WTC11 (cell line): Measurements from ENCODE around the gene EEF2. TPM values are rescaled to one million over a fixed set of nuclear protein-coding genes. Genes with fewer than 3 reads are reported as not detected.

Experiments
- ATAC-seq: fragments of 200-7000 bp; cut with Tn5 transposase; 2 replicates; pipeline ENCODE4 v1.10.0; 2021; ENCODE audit warnings: mild to moderate bottlenecking, moderate library complexity
- CTCF ChIA-PET: fragments of 300-600 bp; sonication (Branson Sonifier 250); formaldehyde crosslinking; loops from one replicate; lab custom pipeline; 2021; ENCODE audit warnings: antibody characterized with exemption; lab: Charles Lee
- POLR2A ChIA-PET: fragments of 350-600 bp; sonication (Branson Sonifier 250); formaldehyde crosslinking; loops from one replicate; lab custom pipeline; 2021; ENCODE audit warnings: antibody characterized with exemption; lab: Charles Lee
- DNase-seq: peaks from one replicate; pipeline ENCODE4 v3.0.0; 2021; ENCODE audit warnings: low spot score
- H3K27ac Mint-ChIP-seq: 2 replicates; pipeline ENCODE4 v1.8.0; 2021; ENCODE audit warnings: mixed read lengths
- H3K27me3 Mint-ChIP-seq: 2 replicates; pipeline ENCODE4 v1.8.0; 2021; ENCODE audit warnings: low read depth, mild to moderate bottlenecking, moderate library complexity, mixed read lengths
- H3K36me3 Mint-ChIP-seq: 2 replicates; pipeline ENCODE4 v1.8.0; 2021; ENCODE audit warnings: mixed read lengths
- H3K4me1 Mint-ChIP-seq: 2 replicates; pipeline ENCODE4 v1.8.0; 2022; ENCODE audit warnings: mixed read lengths
- H3K4me3 Mint-ChIP-seq: 2 replicates; pipeline ENCODE4 v1.8.0; 2021; ENCODE audit warnings: mild to moderate bottlenecking, moderate library complexity, mixed read lengths
- H3K9me3 Mint-ChIP-seq: 2 replicates; pipeline ENCODE4 v1.8.0; 2021; ENCODE audit warnings: mixed read lengths
- FOXK1 ChIP-seq: sonication (generic); formaldehyde crosslinking; IDR thresholded peaks from 2 replicates; pipeline ENCODE4 v1.8.0; 2022; ENCODE audit warnings: mild to moderate bottlenecking, moderate library complexity, missing genetic modification reagents
- HMGA2 ChIP-seq: fragments of 250-450 bp; sonication (Bioruptor Pico); IDR thresholded peaks from 2 replicates; pipeline ENCODE4 v1.4.0; 2021; ENCODE audit warnings: mild to moderate bottlenecking, moderate library complexity
- MXD4 ChIP-seq: fragments of 250-450 bp; sonication (Bioruptor Pico); IDR thresholded peaks from 2 replicates; pipeline ENCODE4 v1.8.0; 2021; ENCODE audit warnings: mild to moderate bottlenecking, moderate library complexity, borderline replicate concordance
- MYBL2 ChIP-seq: sonication (generic); formaldehyde crosslinking; IDR thresholded peaks from 2 replicates; pipeline ENCODE4 v1.8.1; 2023; ENCODE audit warnings: mild to moderate bottlenecking, moderate library complexity, missing genetic modification reagents
- NR1H2 ChIP-seq: sonication (generic); formaldehyde crosslinking; IDR thresholded peaks from 2 replicates; pipeline ENCODE4 v1.9.0; 2021; ENCODE audit warnings: mild to moderate bottlenecking, moderate library complexity, missing genetic modification reagents
- OVOL2 ChIP-seq: fragments of 250-450 bp; sonication (Bioruptor Pico); IDR thresholded peaks from 2 replicates; pipeline ENCODE4 v1.9.0; 2021; ENCODE audit warnings: mild to moderate bottlenecking, borderline replicate concordance
- SMAD4 ChIP-seq: sonication (generic); formaldehyde crosslinking; IDR thresholded peaks from 2 replicates; pipeline ENCODE4 v1.8.0; 2022; ENCODE audit warnings: mild to moderate bottlenecking, missing genetic modification reagents
- TCF7 ChIP-seq: sonication (generic); formaldehyde crosslinking; IDR thresholded peaks from 2 replicates; pipeline ENCODE4 v1.8.0; 2022; ENCODE audit warnings: mild to moderate bottlenecking, low read depth, missing genetic modification reagents, moderate library complexity
- ZNF219 ChIP-seq: sonication (generic); formaldehyde crosslinking; IDR thresholded peaks from 2 replicates; pipeline ENCODE4 v1.8.0; 2023; ENCODE audit warnings: missing genetic modification reagents, mild to moderate bottlenecking, borderline replicate concordance
- ZNF232 ChIP-seq: sonication (generic); formaldehyde crosslinking; IDR thresholded peaks from 2 replicates; pipeline ENCODE4 v1.8.0; 2022; ENCODE audit warnings: mild to moderate bottlenecking, missing genetic modification reagents
- ZNF263 ChIP-seq: sonication (generic); formaldehyde crosslinking; IDR thresholded peaks from 2 replicates; pipeline ENCODE4 v1.8.1; 2022; ENCODE audit warnings: low read depth, mild to moderate bottlenecking, moderate library complexity, missing genetic modification reagents
- ZSCAN18 ChIP-seq: fragments of 250-450 bp; sonication (Bioruptor Pico); IDR thresholded peaks from 2 replicates; pipeline ENCODE4 v2.1.2; 2022; ENCODE audit warnings: mild to moderate bottlenecking, moderate library complexity
- total RNA-seq: library from RNA; stranded (reverse); gene quantifications from 3 replicates; pipeline ENCODE4 v1.2.3, GENCODE V29; 2021
- TF ChIP-seq, protein P1 (sequence below): fragments of 200-600 bp; IDR thresholded peaks from 2 replicates; pipeline ENCODE4 v1.8.0; 2022; ENCODE audit warnings: antibody characterized with exemption
- TF ChIP-seq, protein P2 (sequence below): sonication (generic); formaldehyde crosslinking; IDR thresholded peaks from 2 replicates; pipeline ENCODE4 v1.8.1; 2023; ENCODE audit warnings: mild to moderate bottlenecking, missing genetic modification reagents, borderline replicate concordance
- TF ChIP-seq, protein P3 (sequence below): sonication (generic); formaldehyde crosslinking; IDR thresholded peaks from 2 replicates; pipeline ENCODE4 v1.8.0; 2023; ENCODE audit warnings: missing genetic modification reagents
- TF ChIP-seq, protein P4 (sequence below): sonication (generic); formaldehyde crosslinking; IDR thresholded peaks from 2 replicates; pipeline ENCODE4 v1.8.1; 2022; ENCODE audit warnings: low read depth, missing genetic modification reagents, borderline replicate concordance
- TF ChIP-seq, protein P5 (sequence below): sonication (generic); formaldehyde crosslinking; IDR thresholded peaks from 2 replicates; pipeline ENCODE4 v1.8.0; 2022; ENCODE audit warnings: mild to moderate bottlenecking, missing genetic modification reagents
- TF ChIP-seq, protein P6 (sequence below): sonication (generic); formaldehyde crosslinking; IDR thresholded peaks from 2 replicates; pipeline ENCODE4 v1.8.0; 2022; ENCODE audit warnings: mild to moderate bottlenecking, missing genetic modification reagents

Gene EEF2
- total RNA-seq, 1 experiment from 2014 or later = 3,572 TPM

- Mint-ChIP-seq H3K27ac (no peak overlapping the region), H3K4me3 (no peak overlapping the region), H3K4me1 (peaks cover 14% of the 10 kb centered on the region), H3K9me3 (no peaks in the 10 kb centered on the region), H3K27me3 (no peaks in the 10 kb centered on the region), H3K36me3 (peaks cover 6% of the 10 kb centered on the region)
- no peak for TF ChIP-seq ZNF263 (CRISPR knock-in tag)
- TF ChIP-seq, protein P1, sequence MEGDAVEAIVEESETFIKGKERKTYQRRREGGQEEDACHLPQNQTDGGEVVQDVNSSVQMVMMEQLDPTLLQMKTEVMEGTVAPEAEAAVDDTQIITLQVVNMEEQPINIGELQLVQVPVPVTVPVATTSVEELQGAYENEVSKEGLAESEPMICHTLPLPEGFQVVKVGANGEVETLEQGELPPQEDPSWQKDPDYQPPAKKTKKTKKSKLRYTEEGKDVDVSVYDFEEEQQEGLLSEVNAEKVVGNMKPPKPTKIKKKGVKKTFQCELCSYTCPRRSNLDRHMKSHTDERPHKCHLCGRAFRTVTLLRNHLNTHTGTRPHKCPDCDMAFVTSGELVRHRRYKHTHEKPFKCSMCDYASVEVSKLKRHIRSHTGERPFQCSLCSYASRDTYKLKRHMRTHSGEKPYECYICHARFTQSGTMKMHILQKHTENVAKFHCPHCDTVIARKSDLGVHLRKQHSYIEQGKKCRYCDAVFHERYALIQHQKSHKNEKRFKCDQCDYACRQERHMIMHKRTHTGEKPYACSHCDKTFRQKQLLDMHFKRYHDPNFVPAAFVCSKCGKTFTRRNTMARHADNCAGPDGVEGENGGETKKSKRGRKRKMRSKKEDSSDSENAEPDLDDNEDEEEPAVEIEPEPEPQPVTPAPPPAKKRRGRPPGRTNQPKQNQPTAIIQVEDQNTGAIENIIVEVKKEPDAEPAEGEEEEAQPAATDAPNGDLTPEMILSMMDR = no peak
- TF ChIP-seq HMGA2 (CRISPR knock-in tag) = no peak
- no peak for TF ChIP-seq FOXK1 (CRISPR knock-in tag)
- TF ChIP-seq ZSCAN18 (CRISPR knock-in tag) = no peak
- TF ChIP-seq ZNF219 = no peak
- TF ChIP-seq TCF7 (CRISPR knock-in tag) = no peak
- TF ChIP-seq, protein P2, sequence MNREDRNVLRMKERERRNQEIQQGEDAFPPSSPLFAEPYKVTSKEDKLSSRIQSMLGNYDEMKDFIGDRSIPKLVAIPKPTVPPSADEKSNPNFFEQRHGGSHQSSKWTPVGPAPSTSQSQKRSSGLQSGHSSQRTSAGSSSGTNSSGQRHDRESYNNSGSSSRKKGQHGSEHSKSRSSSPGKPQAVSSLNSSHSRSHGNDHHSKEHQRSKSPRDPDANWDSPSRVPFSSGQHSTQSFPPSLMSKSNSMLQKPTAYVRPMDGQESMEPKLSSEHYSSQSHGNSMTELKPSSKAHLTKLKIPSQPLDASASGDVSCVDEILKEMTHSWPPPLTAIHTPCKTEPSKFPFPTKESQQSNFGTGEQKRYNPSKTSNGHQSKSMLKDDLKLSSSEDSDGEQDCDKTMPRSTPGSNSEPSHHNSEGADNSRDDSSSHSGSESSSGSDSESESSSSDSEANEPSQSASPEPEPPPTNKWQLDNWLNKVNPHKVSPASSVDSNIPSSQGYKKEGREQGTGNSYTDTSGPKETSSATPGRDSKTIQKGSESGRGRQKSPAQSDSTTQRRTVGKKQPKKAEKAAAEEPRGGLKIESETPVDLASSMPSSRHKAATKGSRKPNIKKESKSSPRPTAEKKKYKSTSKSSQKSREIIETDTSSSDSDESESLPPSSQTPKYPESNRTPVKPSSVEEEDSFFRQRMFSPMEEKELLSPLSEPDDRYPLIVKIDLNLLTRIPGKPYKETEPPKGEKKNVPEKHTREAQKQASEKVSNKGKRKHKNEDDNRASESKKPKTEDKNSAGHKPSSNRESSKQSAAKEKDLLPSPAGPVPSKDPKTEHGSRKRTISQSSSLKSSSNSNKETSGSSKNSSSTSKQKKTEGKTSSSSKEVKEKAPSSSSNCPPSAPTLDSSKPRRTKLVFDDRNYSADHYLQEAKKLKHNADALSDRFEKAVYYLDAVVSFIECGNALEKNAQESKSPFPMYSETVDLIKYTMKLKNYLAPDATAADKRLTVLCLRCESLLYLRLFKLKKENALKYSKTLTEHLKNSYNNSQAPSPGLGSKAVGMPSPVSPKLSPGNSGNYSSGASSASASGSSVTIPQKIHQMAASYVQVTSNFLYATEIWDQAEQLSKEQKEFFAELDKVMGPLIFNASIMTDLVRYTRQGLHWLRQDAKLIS (CRISPR knock-in tag) = no peak
- TF ChIP-seq, protein P3, sequence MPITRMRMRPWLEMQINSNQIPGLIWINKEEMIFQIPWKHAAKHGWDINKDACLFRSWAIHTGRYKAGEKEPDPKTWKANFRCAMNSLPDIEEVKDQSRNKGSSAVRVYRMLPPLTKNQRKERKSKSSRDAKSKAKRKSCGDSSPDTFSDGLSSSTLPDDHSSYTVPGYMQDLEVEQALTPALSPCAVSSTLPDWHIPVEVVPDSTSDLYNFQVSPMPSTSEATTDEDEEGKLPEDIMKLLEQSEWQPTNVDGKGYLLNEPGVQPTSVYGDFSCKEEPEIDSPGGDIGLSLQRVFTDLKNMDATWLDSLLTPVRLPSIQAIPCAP (CRISPR knock-in tag) = no peak
- no peak for TF ChIP-seq NR1H2 (CRISPR knock-in tag)
- TF ChIP-seq ZNF232 = no peak
- ATAC-seq (no peak), DNase-seq (no peak)
- ChIA-PET CTCF (interaction anchor here (1.5 to 2.3 kb wide), 2 partner anchors 23 to 129 kb away, joined by 4 to 8 read pairs; no protein-coding TSS in a partner anchor), POLR2A (interaction anchor here (1.2 kb wide), 1 partner anchor 25 kb away, joined by 4 read pairs; the partner anchor contains the start of gene EEF2)
These were observed 25.5 kb upstream of the EEF2 start for GRCh38 chr19:4010808-4011110.

GRCh38 chr19:4009990-4010807, 24.9 kb upstream of the EEF2 start:
- Mint-ChIP-seq H3K27me3 (no peaks in the 10 kb centered on the region), H3K36me3 (peaks cover 6% of the 10 kb centered on the region), H3K4me1 (peaks cover 14% of the 10 kb centered on the region), H3K27ac (no peak overlapping the region), H3K9me3 (no peaks in the 10 kb centered on the region), H3K4me3 (peak overlapping the region; percentile 88; the same call in 1 of the 2 replicates)
- POLR2A ChIA-PET = interaction anchor here (0.5 to 1.2 kb wide), 2 partner anchors 25 to 104 kb away, joined by 4 to 6 read pairs; partner anchors contain the start of gene EEF2
- ATAC-seq (no peak), DNase-seq (no peak)
- CTCF ChIA-PET = interaction anchor here (1.5 to 2.3 kb wide), 2 partner anchors 22 to 130 kb away, joined by 4 to 8 read pairs; no protein-coding TSS in a partner anchor
- TF ChIP-seq, protein P4, sequence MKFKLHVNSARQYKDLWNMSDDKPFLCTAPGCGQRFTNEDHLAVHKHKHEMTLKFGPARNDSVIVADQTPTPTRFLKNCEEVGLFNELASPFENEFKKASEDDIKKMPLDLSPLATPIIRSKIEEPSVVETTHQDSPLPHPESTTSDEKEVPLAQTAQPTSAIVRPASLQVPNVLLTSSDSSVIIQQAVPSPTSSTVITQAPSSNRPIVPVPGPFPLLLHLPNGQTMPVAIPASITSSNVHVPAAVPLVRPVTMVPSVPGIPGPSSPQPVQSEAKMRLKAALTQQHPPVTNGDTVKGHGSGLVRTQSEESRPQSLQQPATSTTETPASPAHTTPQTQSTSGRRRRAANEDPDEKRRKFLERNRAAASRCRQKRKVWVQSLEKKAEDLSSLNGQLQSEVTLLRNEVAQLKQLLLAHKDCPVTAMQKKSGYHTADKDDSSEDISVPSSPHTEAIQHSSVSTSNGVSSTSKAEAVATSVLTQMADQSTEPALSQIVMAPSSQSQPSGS (CRISPR knock-in tag) = no peak
- TF ChIP-seq, protein P5, sequence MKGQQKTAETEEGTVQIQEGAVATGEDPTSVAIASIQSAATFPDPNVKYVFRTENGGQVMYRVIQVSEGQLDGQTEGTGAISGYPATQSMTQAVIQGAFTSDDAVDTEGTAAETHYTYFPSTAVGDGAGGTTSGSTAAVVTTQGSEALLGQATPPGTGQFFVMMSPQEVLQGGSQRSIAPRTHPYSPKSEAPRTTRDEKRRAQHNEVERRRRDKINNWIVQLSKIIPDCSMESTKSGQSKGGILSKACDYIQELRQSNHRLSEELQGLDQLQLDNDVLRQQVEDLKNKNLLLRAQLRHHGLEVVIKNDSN (CRISPR knock-in tag) = no peak
- TF ChIP-seq MXD4 (no peak), ZNF219 (no peak), SMAD4 (no peak), ZNF232 (no peak), MYBL2 (CRISPR knock-in tag) (no peak), OVOL2 (CRISPR knock-in tag) (no peak)
- TF ChIP-seq, protein P6, sequence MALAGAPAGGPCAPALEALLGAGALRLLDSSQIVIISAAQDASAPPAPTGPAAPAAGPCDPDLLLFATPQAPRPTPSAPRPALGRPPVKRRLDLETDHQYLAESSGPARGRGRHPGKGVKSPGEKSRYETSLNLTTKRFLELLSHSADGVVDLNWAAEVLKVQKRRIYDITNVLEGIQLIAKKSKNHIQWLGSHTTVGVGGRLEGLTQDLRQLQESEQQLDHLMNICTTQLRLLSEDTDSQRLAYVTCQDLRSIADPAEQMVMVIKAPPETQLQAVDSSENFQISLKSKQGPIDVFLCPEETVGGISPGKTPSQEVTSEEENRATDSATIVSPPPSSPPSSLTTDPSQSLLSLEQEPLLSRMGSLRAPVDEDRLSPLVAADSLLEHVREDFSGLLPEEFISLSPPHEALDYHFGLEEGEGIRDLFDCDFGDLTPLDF = no peak
- TF ChIP-seq, protein P1 = no peak
